ENCODE data around the gene RNF212. TPM values are rescaled to one million over a fixed set of nuclear protein-coding genes. Genes with fewer than 3 reads are reported as not detected.

The RNF212 gene
- total RNA-seq, 1 donor: 2.8 TPM

GRCh38 chr4:1022051-1022738 is 91.2 kb downstream of the RNF212 start:
- TF ChIP-seq CTCF (IDR thresholded peaks at IDR 0.05; ENCODE audit: insufficient read depth, low read length): no peak
- H3K4me3 ChIP-seq (ENCODE audit: low read depth, low read length): no peak overlapping the region
- no peak for DNase-seq (ENCODE audit: low read depth)

Small RNAs within 50 kb of the gene (small RNA-seq; reads per million reads assigned to genes)
- not detected for gene RF00554

Other genes starting within 250 kb of the RNF212 start
- gene GAK, start 181.2 kb downstream of the RNF212 start, total RNA-seq (ENCODE audit: low replicate concordance): 49.4 and 66.9 TPM in 2 replicates
- 5.6 and 13.8 TPM in 2 replicates for gene TMEM175, start 181.1 kb downstream of the RNF212 start, total RNA-seq (ENCODE audit: low replicate concordance)
- gene DGKQ, start 140.0 kb downstream of the RNF212 start, total RNA-seq (ENCODE audit: low replicate concordance): 9.9 and 13.7 TPM in 2 replicates
- 20.3 and 21.7 TPM in 2 replicates for gene IDUA, start 126.5 kb downstream of the RNF212 start, total RNA-seq (ENCODE audit: low replicate concordance)
- 0.27 TPM in 1 of 2 replicates, not detected in the other for gene SLC26A1, start 120.2 kb downstream of the RNF212 start, total RNA-seq (ENCODE audit: low replicate concordance)
- 14.1 and 27.4 TPM in 2 replicates for gene FGFRL1, start 101.9 kb downstream of the RNF212 start, total RNA-seq (ENCODE audit: low replicate concordance)
- gene SPON2, start 59.0 kb upstream of the RNF212 start, total RNA-seq (ENCODE audit: low replicate concordance): 21.1 and 409 TPM in 2 replicates
- 141 and 191 TPM in 2 replicates for gene CTBP1, start 135.6 kb upstream of the RNF212 start, total RNA-seq (ENCODE audit: low replicate concordance)
- 54.8 and 98.0 TPM in 2 replicates for gene MAEA, start 176.3 kb upstream of the RNF212 start, total RNA-seq (ENCODE audit: low replicate concordance)
- 8.7 and 32.2 TPM in 2 replicates for gene UVSSA, start 233.6 kb upstream of the RNF212 start, total RNA-seq (ENCODE audit: low replicate concordance)

Measured in fibroblast of the aortic adventitia (primary cell).